Measurements from ENCODE around the gene UNKL. TPM values are rescaled to one million over a fixed set of nuclear protein-coding genes. Genes with fewer than 3 reads are reported as not detected.

The UNKL gene
- total RNA-seq, 1 experiment from 2014 or later = 32.0 TPM

- no peak for TF ChIP-seq CTCF (conservative IDR thresholded peaks at IDR 0.05)
- H3K27me3 ChIP-seq (ENCODE audit: insufficient read depth, low read length) = no peaks in the 10 kb centered on the region
- no peak overlapping the region for H2AK5ac ChIP-seq (ENCODE audit: insufficient read length, low read length)
- H2BK15ac ChIP-seq (ENCODE audit: low read depth, low read length) = no peak overlapping the region
- no peaks in the 10 kb centered on the region for H3K4me1 ChIP-seq (ENCODE audit: insufficient read depth, low read length)
- H4K8ac ChIP-seq (replicated peaks; ENCODE audit: insufficient read length, low read depth, low read length) = no peak overlapping the region
- peak overlapping the region in 1 of 3 experiments; percentile 89; a peak in 1 of 7 replicates for H3K27ac Mint-ChIP-seq
- H2BK5ac ChIP-seq (ENCODE audit: insufficient read length, low read length) = no peak overlapping the region
- H2AFZ ChIP-seq (ENCODE audit: low read length) = no peak overlapping the region
- peaks cover 0 to 12% (median 6%) of the 10 kb centered on the region in 3 experiments; a peak in 5 of 7 replicates for H3K36me3 Mint-ChIP-seq (ENCODE audit: insufficient read depth in 1 of 3, low read depth in 3 of 3)
- H3K79me2 ChIP-seq (ENCODE audit: insufficient read depth, low read length) = peaks cover 3% of the 10 kb centered on the region; the same call in 1 of the 2 replicates
- no peak overlapping the region for H4K5ac ChIP-seq (ENCODE audit: insufficient read length, low read depth, low read length)
- no CpG with 5 or more reads among the region's 46 CpGs for WGBS (ENCODE audit: extremely low coverage, insufficient read length, low lambda C conversion rate)
- no peaks in the 10 kb centered on the region for H4K20me1 ChIP-seq (ENCODE audit: control insufficient read depth, insufficient read depth, insufficient read length)
- H3K27me3 Mint-ChIP-seq (ENCODE audit: low read depth) = no peaks in the 10 kb centered on the region; the same call in 1 of the 2 replicates
- no peak overlapping the region for H3K14ac ChIP-seq (ENCODE audit: insufficient read depth, low read length)
- no peak for DNase-seq
- no peak overlapping the region for H3K18ac ChIP-seq (ENCODE audit: insufficient read length, low read depth, low read length)
- peaks cover 5% of the 10 kb centered on the region for H3K79me1 ChIP-seq (ENCODE audit: insufficient read depth, low read depth, low read length, poor library complexity, severe bottlenecking)
- H3K27ac ChIP-seq (ENCODE audit: insufficient read length, low read depth, low read length) = no peak overlapping the region
- peaks cover 14% of the 10 kb centered on the region for H3K23me2 ChIP-seq (ENCODE audit: insufficient read length, low read depth, low read length, poor library complexity, severe bottlenecking)
- no peak overlapping the region for H3T11ph ChIP-seq (ENCODE audit: low read length)
- H3K56ac ChIP-seq (ENCODE audit: insufficient read length, low read depth, low read length) = no peak overlapping the region
- H3K4ac ChIP-seq (ENCODE audit: low read depth, low read length) = no peak overlapping the region
- H3K23ac ChIP-seq (ENCODE audit: insufficient read length, low read depth, low read length) = no peak overlapping the region
- H3K4me1 Mint-ChIP-seq = peaks cover 13% of the 10 kb centered on the region in 2 experiments
- no peaks in the 10 kb centered on the region for H3K9me3 ChIP-seq (ENCODE audit: control insufficient read depth, low read depth, low read length)
- H3K9me3 Mint-ChIP-seq = no peaks in the 10 kb centered on the region
- no peak overlapping the region for H4K91ac ChIP-seq (ENCODE audit: insufficient read length, low read depth, low read length)
- no peak overlapping the region for H3K4me3 Mint-ChIP-seq
- H2BK12ac ChIP-seq (ENCODE audit: insufficient read length, low read depth, low read length) = no peak overlapping the region
- H3K9ac ChIP-seq (ENCODE audit: extremely low read depth, insufficient read length, low read length) = no peak overlapping the region
- H2BK120ac ChIP-seq (ENCODE audit: low read depth, low read length, poor library complexity, severe bottlenecking) = no peak overlapping the region
- H3K4me2 ChIP-seq (ENCODE audit: insufficient read depth, insufficient read length, low read length) = no peak overlapping the region
- no peak overlapping the region for H2BK20ac ChIP-seq (ENCODE audit: low read depth, low read length, poor library complexity, severe bottlenecking)
Measured at GRCh38 chr16:1374418-1375297, 39.8 kb downstream of the UNKL start.
